CD4-positive, alpha-beta T cell treated with Interferon gamma for 1 hour (primary cell): ENCODE results near the gene LCLAT1.

Source experiments
- DNase-seq: peaks from one replicate; pipeline ENCODE4 v3.0.0-alpha.2; 2020

Gene LCLAT1

DNA sequence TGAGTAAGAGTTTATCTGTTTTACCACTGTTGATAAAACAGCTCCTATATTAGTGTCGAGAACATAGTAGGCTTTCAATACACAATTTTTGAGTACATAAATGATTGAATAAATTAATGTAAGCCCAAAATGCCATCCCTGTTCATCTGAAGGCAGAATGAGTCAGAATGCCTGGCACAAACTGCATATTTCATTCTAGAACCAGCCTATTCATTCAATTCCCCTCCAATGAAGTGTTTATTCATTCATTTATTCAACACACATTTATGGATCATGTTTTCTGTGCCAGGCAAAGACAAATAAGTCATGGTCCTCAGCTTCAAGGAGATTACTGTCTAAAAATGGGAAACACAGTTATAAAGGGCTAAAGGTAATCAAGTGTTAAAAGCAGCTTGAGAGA lies 22.8 kb upstream of the LCLAT1 start:
- no peak for DNase-seq

DNA sequence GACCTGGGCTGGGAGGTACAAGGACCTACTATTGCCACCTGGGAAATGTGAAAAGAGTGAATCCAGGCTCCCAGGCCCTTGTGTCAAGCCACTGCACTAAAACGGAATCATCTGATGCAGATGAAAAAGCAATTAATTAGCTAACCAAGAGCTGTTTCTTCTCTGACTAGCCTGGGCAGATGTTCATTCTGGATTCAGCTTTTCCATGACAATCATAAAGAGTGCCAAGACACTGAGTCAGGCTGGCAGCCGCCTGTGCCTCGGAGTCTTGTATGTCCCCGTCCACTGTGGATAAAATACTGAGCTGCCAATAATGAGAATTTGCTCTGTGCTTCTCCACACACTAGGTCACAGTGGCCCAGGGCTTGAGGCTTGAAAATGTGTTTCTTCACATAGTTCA lies 21.7 kb upstream of the LCLAT1 start:
- DNase-seq = no peak

DNA sequence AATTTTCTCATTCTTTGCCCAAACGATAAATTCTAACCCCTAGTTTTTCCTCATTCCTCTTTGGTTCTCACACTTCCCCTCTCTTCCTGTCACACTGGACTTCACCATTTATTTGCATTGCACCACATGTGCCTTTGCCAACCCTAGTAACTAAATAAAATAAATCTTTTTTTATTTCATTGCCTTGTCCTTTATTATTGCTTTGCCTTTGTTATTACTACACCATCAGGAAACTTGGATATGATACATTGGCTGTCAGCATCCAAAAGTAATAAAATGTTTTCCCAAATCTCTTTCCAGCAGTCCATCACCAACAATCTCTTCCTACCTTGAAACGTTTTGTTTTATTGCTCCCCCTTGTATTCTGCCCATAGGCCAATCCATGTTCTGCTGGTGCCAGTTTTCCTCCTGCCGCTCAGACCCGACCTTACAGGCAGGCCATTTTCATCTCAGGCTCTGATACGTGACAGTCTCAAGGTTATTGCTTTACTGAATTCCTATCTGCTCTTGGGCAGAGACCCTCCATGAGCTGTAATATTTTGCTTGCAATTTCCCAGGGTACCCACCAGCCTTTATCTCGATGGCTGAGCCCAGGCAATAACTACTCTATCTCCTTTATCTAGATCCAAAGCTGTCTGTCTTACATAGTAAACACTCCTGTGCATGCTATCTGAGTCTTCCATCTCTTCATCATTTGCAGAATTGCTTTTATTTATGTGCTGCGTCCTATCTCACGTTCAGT lies 19.3 kb upstream of the LCLAT1 start:
- no peak for DNase-seq

DNA sequence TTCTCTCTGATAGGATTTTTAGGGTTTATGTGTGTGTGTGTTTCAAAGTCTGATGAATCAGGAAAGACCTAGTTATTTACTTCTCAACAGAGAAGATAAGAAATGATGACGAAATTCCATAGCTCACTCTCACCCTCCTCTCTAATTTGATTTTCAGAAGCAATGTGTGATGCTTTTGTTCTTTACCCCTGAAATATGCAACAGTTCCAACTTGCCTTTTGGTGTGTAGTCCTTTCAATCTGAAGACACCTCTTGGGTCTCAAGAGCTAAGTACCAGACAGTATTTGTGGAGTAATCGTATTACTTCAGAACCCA lies 18.7 kb upstream of the LCLAT1 start:
- no peak for DNase-seq

DNA sequence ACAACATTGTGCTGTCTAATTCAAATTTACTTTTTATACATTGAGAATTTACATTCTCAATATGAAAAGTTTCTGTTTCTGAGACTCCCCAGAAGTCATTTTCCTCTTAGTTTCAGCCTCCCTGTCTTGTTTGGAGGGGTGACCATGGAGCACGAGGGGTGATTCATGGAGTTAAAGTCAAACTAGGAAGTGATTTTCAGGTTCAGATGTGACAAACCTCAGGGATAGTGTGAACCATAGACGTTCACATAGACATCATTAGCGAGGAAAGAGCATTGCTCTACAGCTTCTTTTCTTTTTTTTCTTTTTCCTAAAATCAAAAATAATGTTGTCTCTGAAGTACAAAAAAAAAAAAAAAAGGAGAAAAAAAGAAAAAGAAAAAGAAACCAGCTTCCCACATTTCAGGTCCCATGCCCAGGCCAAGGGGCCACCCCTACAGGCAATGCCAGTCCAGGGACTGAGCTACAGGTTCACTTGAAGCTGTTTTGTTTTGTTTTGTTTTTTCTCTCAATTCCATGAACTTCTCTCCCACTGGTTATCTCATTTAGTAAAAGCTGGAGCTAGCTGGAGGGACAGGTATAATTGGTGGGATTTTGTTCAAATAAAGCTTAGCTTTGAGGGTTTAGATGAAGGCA lies 18.1 kb upstream of the LCLAT1 start:
- no peak for DNase-seq

DNA sequence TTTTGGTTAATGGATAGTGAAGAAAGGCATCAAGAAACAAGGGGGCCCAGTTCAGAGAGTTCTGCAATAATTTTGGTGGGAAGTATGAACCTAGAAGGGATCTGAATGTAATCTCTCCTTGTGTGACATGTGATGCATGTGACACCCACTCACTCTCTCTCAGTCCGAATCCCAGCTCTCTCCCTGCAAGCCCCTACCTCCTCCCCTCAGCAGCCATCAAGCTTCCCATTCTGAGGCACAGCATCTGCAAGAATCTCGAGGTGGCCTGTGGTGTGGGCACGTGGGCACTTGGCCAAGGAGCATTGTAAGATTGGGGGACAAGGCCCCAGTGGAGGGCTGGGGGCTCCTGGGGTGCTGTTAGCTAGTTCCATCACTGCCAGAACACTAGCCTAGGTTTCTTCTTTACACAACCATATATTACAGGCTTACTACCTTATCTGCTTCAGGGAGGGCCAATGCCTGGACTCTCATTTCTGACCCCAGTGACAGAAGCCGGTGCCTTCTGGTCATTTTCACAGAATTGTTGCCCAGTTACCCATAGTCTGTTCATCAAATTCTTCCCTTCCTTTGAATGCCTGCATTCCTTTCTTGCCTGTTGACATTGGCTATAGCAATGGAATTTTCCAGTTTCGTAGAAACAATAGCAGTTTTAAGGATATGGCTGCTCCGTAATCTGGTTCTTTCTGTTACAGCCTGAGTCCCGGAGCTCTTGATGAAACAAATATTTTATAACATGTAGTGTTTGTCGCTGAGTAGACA lies 13.3 kb upstream of the LCLAT1 start:
- no peak for DNase-seq

DNA sequence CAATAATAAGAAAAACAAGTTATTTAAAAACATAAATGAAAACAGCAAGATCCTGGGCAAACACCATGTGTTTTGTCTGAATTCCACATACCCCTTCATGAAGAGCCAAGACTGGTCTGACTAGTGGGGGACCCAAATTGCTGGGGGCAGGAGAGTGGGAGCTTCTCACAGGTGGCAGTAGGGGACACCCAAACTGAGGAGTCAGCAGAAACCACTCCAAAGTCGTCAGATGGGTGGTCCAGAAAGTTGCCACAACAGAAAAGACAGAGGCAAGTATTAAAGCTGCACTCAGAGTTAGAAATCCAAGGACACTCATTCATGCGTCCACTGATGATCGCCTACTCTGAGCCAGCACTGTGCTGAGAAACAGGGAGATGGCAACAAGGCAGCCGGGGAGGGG lies 12.3 kb upstream of the LCLAT1 start:
- no peak for DNase-seq

DNA sequence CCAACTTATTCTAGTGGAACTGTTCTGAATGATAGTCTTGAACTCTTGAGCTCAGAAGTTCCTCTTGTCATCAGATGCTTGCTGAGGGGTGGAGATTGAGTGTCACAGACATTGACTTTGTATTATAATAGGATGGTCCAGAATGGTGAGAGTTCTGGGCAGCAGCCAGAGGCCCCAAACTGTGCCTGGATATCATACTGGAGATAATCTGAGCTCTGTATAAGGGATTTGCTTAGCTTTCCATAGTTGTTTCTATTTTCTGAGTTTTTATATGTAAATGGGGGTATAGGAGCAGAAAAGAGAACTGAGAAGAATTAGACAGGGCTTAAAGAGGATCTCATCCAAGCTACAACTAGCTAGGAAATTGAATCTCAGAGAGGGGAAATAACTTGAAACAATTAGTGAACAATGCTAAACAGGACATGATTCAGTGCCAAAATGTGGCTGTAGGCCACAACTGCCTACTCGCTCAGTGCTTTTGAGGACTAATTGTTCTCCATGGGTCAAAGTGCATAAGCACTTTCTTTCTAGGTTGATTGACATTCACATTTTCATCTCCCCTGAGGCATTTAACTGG lies 10.1 kb upstream of the LCLAT1 start:
- DNase-seq = no peak

DNA sequence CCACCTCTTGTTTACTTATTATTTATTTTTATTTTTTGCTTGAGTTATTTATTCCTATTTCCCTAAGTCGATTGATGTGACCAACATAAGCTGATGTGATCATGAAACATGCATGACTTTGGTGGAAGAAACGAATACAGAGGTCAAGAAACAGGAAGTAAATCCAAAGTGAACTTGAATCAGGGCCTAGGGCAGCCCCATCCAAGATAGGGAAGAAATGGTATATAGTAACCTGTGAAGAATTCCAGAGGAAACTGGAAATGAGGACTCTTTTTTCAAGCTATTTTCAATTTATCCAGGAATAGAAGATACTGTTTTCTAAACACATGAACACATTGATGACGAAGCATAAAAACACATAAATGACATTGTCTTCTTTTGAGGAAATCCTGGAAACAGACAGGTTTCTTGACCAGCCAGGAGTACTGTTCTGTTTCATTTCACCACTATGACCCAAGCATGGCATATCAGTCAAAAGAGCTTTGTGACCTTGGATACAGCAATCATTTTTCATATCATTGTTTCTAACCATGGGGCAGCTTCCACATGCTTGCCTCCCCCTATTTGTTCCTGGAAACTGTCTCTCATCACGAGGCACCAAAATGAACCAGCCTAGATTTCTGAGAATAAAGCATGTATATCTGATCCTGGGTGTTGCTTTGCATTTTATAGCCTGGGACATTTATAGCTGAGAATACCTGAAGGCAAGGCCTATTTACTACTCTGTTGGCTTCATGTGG lies 9.1 kb upstream of the LCLAT1 start:
- DNase-seq = no peak

DNA sequence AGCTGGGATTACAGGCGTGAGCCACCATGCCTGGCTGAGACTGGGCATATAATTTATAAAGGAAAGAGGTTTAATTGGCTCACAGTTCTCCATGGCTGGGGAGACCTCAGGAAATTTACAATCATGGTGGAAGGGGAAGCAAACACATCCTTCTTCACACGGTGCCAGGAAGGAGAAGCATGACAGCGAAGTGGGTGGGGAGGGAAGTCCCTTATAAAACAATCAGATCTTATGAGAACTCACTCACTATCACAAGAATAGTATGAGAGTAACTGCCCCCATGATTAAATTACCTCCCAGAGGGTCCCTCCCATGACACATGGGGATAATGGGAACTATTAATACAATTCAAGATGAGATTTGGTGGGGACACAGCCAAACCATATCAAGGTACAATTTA lies 7.8 kb upstream of the LCLAT1 start:
- DNase-seq = no peak

DNA sequence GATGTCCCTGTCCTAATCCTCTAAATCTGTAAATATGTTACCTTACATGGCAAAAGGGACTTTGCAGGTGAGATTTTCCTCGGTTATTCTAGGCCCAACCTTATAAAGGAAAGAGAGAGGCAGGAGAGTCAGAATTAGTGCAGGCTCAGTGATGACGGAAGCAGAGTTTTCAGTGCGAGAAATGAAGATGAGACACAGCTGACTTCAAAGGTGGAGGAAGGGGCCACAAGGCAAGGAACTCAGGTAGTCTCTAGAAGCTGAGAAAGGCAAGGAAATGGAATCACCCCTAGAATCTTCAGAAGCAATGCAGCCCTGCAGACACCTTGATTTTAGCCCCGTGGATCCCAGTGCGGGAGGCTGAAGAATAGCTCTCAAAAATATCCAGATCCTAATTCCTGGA lies 7.2 kb upstream of the LCLAT1 start:
- DNase-seq = peak; percentile 7

DNA sequence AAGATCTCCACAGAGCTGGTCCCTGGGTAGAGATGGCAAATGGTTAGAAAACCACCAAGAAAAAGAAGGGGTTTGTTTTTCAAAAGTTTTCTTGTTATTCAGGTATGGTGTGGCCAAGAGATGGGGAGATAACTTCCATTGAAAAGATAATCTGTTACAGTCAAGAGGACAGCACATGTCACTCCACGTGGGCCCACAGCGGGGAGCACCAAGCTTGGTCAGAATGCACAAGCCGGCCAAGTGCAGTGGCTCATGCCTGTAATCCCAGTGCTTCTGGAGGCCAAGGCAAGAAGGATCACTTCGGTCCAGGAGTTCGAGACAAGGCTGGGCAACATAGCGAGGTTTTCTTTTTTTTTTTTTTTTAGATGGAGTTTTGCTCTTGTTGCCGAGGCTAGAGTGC lies 6.0 kb upstream of the LCLAT1 start:
- no peak for DNase-seq

DNA sequence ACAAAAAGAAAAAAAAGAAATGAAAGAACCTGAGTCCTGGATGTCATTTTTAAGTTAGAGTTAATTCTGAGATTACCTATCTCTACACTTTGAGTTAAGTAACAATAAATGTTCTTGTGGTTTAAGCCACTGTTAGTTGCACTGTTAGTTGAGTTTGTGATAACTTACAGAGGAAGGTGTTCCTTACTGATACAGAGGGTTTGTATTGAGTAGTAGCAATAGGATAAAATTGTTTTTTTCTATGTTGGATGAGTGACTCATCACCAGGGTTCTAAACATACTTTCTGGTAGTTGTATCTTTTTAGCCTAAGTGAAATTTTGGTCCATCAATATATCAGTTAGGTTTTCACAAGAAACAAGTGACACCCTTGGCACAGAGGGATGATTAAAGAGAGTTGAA lies 4.0 kb upstream of the LCLAT1 start:
- no peak for DNase-seq

DNA sequence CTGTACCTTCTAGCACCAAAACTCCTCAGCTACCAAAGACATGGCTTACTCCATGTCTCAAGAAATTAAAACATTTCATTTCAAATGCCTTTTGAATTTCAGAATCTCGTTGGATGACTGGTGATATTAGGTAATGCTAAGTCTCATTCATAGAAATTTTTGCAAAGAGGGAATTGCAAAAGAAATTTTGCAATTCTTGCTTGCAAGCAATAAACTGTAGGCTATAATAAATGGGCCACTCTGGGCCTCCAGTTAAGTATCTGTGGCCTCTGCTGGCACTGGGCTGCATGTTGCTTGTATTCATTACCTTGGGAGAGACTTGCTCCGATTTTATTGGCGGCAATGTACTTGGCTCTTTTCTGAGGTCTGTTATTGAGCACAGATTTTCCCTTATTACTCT lies 2.8 kb upstream of the LCLAT1 start:
- DNase-seq = no peak

DNA sequence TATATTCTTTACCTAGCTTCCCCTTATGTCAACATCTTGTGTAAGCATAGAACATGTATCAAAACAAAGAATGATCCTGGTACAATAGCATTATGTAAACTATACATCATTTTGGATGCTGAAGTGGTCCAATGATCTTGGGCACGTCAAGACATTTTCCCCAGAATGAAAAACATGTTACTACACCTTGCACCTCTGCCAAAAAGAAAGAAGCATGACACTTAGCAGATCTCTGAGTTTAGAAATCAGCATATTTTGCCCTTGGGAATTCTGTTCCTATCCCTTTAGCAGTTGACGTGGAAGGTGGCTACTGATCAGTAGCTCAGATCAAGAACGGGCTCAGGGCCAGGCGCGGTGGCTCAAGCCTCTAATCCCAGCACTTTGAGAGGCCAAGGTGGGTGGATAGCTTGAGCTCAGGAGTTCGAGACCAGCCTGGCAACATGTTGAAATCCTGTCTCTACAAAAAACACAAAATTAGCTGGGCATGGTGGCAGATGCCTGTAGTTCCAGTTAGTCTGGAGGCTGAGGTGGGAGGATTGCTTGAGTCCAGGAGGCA lies 1.7 kb upstream of the LCLAT1 start:
- DNase-seq = no peak

DNA sequence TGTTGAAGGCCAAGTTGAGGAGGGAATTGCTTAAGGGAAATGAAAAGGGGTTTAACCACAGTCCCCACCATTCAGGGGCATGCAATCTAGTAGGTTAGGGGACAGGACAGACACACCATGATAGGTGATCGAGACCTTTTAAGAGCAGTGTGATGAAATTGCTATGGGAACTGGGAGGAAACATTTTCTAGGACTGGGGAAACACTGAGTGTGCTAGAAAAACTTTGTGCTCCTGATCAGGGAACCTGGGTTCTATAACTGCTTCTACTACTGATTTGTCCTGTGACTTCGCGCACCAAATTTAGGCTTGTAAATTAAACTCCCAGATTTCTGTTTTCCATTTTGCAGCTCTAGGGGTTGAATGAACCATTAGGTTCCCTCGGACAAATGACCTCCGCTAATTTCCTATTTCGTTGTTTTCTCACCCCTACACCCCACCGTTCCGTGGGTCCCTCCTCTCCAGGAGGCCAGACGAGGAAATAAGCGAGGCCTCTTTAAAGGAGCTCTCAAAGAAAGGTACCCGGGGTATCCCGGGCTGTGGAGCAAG lies 371 bp upstream of the LCLAT1 start:
- no peak for DNase-seq

DNA sequence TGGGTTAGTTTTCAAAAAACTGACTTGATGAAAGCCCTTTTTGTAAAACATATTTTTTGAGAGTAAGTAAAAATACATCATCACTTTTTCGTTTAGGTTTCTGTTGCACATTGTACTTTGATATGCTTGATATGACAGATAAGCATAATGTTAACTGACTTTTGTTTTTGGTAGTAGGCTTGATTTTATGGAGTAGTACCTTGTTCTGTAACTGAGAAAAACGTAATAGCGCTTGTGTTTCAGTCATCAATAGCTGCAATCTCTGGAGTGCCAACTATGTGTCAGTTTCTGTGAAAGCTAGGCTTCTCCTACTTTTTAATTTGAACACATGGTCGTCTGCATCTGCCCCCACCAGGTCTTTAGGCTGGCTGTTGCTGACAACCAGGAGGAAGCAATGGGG lies 1.3 kb downstream of the LCLAT1 start:
- DNase-seq = no peak

DNA sequence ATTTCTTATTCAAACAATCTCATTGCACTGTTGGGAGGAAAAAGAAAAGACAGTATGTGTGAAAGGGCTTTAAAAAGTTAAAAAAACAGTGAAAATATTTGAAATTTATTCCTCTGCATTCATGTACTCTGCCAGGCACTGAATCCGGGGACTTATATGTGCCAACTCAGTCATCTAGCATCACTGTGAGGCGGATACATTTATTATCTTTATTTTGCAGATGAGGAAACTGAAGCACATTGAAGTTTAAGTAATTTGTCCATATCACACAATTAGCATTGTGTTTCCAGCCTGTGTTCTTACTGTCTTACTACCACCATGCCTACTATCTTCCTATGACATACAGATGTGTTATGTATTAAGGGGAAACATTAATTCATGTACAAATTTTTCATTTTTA lies 1.8 kb downstream of the LCLAT1 start:
- DNase-seq = no peak

DNA sequence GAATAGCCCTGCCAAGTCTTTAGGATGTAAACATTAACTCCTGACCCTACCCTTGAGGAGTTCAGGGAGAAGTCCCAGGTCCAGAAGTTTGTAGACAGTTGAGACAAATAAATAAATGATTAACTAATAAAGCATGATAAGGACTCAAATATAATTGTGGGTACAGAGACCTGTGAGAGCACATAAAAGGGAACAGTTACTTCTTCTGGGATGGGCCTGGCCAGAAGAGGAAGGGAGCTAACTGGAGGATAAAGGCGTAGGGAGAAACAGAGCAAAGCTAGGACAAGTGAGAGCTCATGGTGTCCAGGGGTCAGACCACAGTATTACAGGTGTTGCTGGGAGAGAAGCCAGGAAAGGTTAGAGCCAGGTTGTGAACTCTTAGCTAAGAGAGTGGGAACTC lies 3.0 kb downstream of the LCLAT1 start:
- no peak for DNase-seq

DNA sequence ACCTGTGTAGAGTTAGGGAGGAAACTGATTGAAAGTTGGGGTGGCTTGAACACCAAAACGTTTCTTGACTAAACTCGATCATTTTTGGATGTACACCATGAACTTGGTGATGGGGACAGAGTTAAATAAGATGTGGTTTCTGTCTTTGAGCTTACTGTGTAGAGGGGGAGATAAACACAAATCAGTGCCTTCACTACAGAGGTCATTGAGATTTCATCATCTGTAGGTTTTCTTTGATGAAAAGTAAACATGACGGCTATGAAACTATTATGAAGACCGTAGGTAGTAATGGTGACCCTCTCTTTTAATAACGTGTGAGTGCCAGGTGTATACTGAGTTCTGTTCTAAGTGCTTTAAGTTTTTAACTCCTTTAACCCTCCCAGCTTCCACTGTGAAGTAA lies 6.5 kb downstream of the LCLAT1 start:
- no peak for DNase-seq

DNA sequence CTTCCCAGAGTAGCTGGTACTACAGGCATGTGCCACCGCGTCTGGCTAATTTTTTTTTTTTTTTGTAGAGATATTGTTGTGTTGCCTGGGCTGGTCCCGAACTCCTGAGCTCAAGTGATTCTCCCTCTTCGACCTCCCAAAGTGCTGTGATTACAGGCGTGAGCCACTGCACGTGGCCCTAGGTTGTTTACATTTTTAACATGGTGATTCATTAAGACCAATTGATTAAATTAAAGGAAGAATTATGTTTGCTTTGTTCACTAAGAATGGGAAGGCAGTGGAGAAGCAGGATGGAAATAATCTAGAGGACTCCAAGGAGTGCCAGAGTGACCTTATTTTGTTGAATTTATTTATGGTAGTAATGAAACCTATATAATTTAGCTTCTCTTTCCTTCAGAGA lies 7.5 kb downstream of the LCLAT1 start:
- DNase-seq = no peak

DNA sequence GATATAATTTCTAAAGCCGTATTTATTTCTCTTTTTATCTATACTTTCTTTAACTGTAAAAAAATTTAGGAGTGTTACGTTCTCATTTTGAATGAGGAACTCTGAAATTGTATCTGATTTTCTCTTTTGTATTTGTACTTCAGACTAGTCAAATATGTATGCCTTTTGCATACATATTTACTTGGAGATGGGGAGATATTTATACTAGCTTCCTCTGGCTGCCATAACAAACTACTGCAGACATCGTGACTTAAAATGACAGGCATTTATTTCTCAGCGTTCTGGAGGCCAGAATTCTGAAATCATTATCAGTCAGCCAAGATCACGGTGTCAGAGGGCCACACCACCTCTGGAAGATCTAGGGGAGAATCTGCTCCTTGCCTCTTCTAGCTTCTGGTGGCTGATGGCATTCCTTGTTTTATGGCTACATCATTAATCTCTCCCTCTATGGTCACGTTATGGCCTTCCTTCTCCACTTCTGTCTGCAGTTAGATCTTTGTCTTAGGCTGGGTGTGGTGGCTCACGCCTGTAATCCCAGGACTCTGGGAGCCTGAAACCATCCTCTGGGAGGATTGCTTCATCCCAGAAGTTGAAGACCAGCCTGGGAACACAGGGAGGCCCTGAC lies 8.2 kb downstream of the LCLAT1 start:
- DNase-seq = no peak
